ENCODE results near the gene NUDT1. TPM values are rescaled to one million over a fixed set of nuclear protein-coding genes. Genes with fewer than 3 reads are reported as not detected.

NUDT1 gene
- total and polyA plus RNA-seq, 2 experiments from 2014 or later, result 9.6 to 16.3 TPM

DNA sequence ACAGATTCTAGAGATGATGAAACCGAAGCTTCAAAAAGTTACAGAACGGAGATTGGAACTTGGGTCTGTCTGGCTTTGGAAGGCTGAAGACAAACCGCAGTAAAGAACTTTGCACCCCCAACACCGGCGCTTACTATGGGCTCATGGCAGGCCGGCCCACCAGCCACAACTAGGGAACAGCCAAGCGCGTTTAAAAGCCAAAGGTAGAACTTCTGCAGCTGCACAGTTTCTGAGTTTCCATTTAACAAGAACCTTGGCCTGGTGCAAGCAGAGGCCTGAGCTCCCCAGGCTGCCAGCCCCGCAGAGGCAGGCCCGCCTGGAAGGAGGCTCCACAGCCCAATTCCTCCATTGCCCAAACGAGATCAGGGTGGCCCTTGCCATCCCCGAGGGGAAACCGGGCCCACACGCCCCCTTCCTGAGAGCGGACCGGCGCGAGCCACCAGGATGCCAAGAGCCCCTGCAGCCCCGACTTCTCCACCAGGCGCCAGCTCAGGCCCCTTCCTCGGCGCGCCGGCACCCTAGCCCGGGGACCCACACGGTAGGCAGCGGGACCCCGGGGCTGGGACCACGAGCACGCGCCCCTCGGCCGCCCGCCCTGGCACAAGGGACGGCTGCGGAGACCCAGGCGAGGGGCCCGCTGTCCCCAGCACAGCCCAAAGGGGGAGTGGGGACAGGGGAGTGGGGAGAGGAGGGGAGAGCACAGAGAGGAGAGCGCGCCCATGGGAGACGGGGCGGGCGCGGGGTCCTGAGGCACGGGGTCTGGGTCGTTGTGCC is 9.8 kb upstream of the NUDT1 start:
- H3K27me3 ChIP-seq, result no peaks in the 10 kb centered on the region
- peak overlapping the region; percentile 96 for H2AFZ ChIP-seq
- TF ChIP-seq, protein P1, sequence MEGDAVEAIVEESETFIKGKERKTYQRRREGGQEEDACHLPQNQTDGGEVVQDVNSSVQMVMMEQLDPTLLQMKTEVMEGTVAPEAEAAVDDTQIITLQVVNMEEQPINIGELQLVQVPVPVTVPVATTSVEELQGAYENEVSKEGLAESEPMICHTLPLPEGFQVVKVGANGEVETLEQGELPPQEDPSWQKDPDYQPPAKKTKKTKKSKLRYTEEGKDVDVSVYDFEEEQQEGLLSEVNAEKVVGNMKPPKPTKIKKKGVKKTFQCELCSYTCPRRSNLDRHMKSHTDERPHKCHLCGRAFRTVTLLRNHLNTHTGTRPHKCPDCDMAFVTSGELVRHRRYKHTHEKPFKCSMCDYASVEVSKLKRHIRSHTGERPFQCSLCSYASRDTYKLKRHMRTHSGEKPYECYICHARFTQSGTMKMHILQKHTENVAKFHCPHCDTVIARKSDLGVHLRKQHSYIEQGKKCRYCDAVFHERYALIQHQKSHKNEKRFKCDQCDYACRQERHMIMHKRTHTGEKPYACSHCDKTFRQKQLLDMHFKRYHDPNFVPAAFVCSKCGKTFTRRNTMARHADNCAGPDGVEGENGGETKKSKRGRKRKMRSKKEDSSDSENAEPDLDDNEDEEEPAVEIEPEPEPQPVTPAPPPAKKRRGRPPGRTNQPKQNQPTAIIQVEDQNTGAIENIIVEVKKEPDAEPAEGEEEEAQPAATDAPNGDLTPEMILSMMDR (IDR thresholded peaks at IDR 0.05; ENCODE audit: poor library complexity), result no peak
- no peak for TF ChIP-seq EZH2phosphoT487 (IDR thresholded peaks at IDR 0.05; ENCODE audit: low read depth, severe bottlenecking, unreplicated experiment)
- no peak for TF ChIP-seq EZH2 (IDR thresholded peaks at IDR 0.05; ENCODE audit: borderline replicate concordance)
- peaks cover 34% of the 10 kb centered on the region for H3K79me2 ChIP-seq
- H3K9me3 ChIP-seq (ENCODE audit: low read depth), result no peaks in the 10 kb centered on the region
- H3K36me3 ChIP-seq (replicated peaks; ENCODE audit: insufficient read depth, low read depth), result no peaks in the 10 kb centered on the region
- H3K9me2 ChIP-seq (replicated peaks; ENCODE audit: insufficient read depth), result no peaks in the 10 kb centered on the region
- H4K20me1 ChIP-seq (ENCODE audit: insufficient read depth, poor library complexity, severe bottlenecking), result peaks cover 11% of the 10 kb centered on the region
- peak; percentile 37 for DNase-seq (ENCODE audit: low spot score)
- peaks cover 9% of the 10 kb centered on the region for H3K4me1 ChIP-seq (ENCODE audit: insufficient read depth)
- H3K4me3 ChIP-seq, result peak overlapping the region; percentile 86
- H3K27ac ChIP-seq, result peak overlapping the region; percentile 71
- 3% methylated on average over 37 of the region's 46 CpGs for WGBS (ENCODE audit: low lambda C conversion rate, missing lambda C conversion rate)
- peak overlapping the region; percentile 74 for H3K4me2 ChIP-seq

DNA sequence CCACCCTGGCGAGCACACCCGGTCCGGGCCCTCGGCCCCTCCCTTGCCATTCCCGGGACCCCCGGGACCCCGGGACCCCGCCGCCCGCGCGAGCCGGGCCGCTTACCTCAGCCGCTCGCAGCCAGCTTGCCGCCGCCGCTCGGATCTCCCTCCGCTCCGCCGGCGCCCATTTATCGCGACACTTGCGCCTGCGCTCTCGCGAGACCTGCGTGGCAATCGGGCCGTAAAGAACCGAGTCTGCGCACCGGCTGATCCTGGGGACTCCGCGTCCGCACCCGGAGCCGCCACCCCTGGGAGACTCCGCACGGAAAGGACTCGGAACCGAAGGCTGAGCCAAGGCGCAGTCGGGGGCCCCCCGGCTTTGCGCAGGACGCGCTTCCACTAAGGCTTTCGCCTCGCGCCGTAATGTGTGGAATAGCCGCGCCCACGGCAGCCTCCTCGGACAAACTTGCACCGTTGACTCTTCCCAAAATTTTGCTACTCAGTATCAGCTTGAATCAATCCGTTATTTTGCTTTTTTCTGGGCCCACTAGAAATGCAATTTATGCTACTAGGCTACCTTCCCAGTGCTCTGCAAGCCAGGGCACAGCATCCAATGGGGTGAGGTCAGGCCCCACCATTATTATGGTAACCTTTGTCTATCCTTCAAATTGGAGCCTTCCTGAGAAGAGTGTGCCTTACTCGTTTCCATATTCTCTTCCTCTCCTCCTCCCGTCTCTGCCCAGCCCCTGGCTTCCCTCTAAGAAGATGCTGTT is 9.1 kb upstream of the NUDT1 start, which contains the start of gene MAD1L1:
TSS of gene MAD1L1 (minus strand) at position 180 of the 755 bp plus-strand sequence. CDS start 2,812 bp downstream, outside the sequence.
- WGBS (ENCODE audit: low lambda C conversion rate, missing lambda C conversion rate), result under 1% methylated on average over 48 of the region's 63 CpGs
- Histone ChIP-seq H2AFZ (peak within 1 kb of the TSS; percentile 96), H3K9me2 (replicated peaks; ENCODE audit: insufficient read depth) (no peaks in the 10 kb centered on the region), H3K9me3 (ENCODE audit: low read depth) (no peaks in the 10 kb centered on the region), H3K4me2 (peak within 1 kb of the TSS; percentile 74), H3K4me3 (peak within 1 kb of the TSS; percentile 86), H3K36me3 (replicated peaks; ENCODE audit: insufficient read depth, low read depth) (no peaks in the 10 kb centered on the region), H3K79me2 (peaks cover 34% of the 10 kb centered on the region), H4K20me1 (ENCODE audit: insufficient read depth, poor library complexity, severe bottlenecking) (peaks cover 11% of the 10 kb centered on the region), H3K27ac (peak within 1 kb of the TSS; percentile 71), H3K27me3 (no peaks in the 10 kb centered on the region), H3K4me1 (ENCODE audit: insufficient read depth) (peaks cover 9% of the 10 kb centered on the region)
- peak; percentile 96 for DNase-seq (ENCODE audit: low spot score)
- TF ChIP-seq EZH2phosphoT487 (IDR thresholded peaks at IDR 0.05; ENCODE audit: low read depth, severe bottlenecking, unreplicated experiment), result no peak
- TF ChIP-seq, protein P1 (IDR thresholded peaks at IDR 0.05; ENCODE audit: poor library complexity), result no peak
- TF ChIP-seq EZH2 (IDR thresholded peaks at IDR 0.05; ENCODE audit: borderline replicate concordance), result no peak

DNA sequence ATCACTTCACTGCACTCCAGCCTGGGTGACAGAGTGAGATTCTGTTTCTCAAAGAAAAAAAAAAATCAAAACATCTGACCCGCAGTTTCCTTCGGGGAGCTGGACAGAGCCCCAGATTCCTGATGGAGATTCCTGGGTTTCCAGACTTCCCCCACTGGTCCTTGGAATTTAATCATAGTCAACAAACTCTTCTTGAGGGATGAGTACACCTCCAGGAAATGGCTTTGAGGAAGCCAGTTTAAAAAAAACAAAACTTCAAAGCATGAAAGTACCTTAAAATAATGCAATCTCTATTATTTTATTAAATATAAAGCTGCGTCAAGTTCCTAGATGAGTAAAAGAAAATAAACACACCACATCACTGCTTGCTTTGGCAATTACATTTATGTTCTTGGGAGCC is 8.1 kb upstream of the NUDT1 start:
- H4K20me1 ChIP-seq (ENCODE audit: insufficient read depth, poor library complexity, severe bottlenecking), result peaks cover 11% of the 10 kb centered on the region
- peaks cover 34% of the 10 kb centered on the region for H3K79me2 ChIP-seq
- no peak for TF ChIP-seq EZH2 (IDR thresholded peaks at IDR 0.05; ENCODE audit: borderline replicate concordance)
- TF ChIP-seq, protein P1 (IDR thresholded peaks at IDR 0.05; ENCODE audit: poor library complexity), result no peak
- TF ChIP-seq EZH2phosphoT487 (IDR thresholded peaks at IDR 0.05; ENCODE audit: low read depth, severe bottlenecking, unreplicated experiment), result no peak
- no peaks in the 10 kb centered on the region for H3K27me3 ChIP-seq
- no peak for DNase-seq (ENCODE audit: low spot score)
- no peaks in the 10 kb centered on the region for H3K9me2 ChIP-seq (replicated peaks; ENCODE audit: insufficient read depth)
- no peak overlapping the region for H3K4me2 ChIP-seq
- 91% methylated on average over 3 of the region's 3 CpGs for WGBS (ENCODE audit: low lambda C conversion rate, missing lambda C conversion rate)
- peaks cover 9% of the 10 kb centered on the region for H3K4me1 ChIP-seq (ENCODE audit: insufficient read depth)
- H2AFZ ChIP-seq, result no peak overlapping the region
- no peak overlapping the region for H3K27ac ChIP-seq
- H3K36me3 ChIP-seq (replicated peaks; ENCODE audit: insufficient read depth, low read depth), result no peaks in the 10 kb centered on the region
- no peak overlapping the region for H3K4me3 ChIP-seq
- H3K9me3 ChIP-seq (ENCODE audit: low read depth), result no peaks in the 10 kb centered on the region

Data from hepatocyte (in vitro differentiated cells).